Esophagus muscularis mucosa (tissue), 3 donors: ENCODE results near the gene RTP5.

ENCODE experiments used
- POLR2AphosphoS5 ChIP-seq, 2 donors: sonication (generic); formaldehyde crosslinking; IDR thresholded peaks; one replicate each; pipeline ENCODE4 v1.6.1; 2017; ENCODE audit warnings: antibody characterized with exemption in 2 of 2
- TF ChIP-seq, protein P1 (sequence below), 3 experiments: fragments of 200-600 bp in 2 of 3; fragments of 450-650 bp in 1 of 3; sonication (generic) in 2 of 3; IDR thresholded peaks; one replicate each; pipeline ENCODE4 v1.5.1; 2017 to 2019; ENCODE audit warnings: antibody characterized with exemption in 3 of 3, mild to moderate bottlenecking in 2 of 3, moderate library complexity in 1 of 3

DNA sequence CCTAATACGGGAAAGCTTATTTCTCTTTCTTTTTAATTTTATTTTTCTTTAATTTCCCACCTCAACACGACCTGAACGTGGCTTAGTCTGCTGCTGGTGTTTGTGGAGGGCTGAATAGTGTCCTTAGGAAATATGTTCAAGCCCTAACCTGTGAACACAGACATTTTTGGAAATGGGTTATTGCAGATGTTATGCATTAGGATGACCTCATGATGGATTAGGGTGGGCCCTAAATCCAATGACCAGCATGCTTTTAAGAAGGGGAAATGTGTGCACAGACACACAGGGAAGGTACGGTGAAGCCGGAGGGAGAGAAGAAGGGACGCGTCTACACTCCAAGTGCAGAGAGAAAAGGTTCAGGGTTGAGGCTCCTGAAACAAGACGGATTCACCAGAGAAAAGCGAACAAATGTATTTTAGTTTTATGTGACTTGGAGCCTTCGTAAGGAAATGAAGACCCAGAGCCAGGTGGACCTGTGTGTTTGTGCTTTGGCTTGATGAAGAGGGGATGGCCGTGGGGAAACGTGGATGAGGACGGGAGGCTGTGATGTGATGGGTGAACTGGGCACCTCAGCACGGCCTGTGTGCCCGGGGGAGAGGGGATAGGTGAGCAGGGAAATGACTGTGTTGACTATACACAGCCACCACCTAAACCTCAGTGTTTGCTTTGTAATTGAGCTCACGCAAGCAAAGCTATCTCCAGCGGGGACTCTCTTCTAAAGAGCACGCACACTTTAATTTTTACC lies 37.5 kb downstream of the RTP5 start:
- TF ChIP-seq POLR2AphosphoS5 (IDR thresholded peaks at IDR 0.05) = no peak
- TF ChIP-seq, protein P1, sequence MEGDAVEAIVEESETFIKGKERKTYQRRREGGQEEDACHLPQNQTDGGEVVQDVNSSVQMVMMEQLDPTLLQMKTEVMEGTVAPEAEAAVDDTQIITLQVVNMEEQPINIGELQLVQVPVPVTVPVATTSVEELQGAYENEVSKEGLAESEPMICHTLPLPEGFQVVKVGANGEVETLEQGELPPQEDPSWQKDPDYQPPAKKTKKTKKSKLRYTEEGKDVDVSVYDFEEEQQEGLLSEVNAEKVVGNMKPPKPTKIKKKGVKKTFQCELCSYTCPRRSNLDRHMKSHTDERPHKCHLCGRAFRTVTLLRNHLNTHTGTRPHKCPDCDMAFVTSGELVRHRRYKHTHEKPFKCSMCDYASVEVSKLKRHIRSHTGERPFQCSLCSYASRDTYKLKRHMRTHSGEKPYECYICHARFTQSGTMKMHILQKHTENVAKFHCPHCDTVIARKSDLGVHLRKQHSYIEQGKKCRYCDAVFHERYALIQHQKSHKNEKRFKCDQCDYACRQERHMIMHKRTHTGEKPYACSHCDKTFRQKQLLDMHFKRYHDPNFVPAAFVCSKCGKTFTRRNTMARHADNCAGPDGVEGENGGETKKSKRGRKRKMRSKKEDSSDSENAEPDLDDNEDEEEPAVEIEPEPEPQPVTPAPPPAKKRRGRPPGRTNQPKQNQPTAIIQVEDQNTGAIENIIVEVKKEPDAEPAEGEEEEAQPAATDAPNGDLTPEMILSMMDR (IDR thresholded peaks at IDR 0.05) = no peak
